Myocyte (in vitro differentiated cells): ENCODE measurements around the gene MACROD2. TPM values are rescaled to one million over a fixed set of nuclear protein-coding genes. Genes with fewer than 3 reads are reported as not detected.
A peak's percentile ranks its signal among the peaks of the same experiment; 100 is the strongest.
"Not testable (repeated sequence)": the region's sequence is repeated elsewhere in the genome, so short reads cannot be mapped to it uniquely, and the experiment has no call there.

Experiments
- DNase-seq: peaks from one replicate; pipeline ENCODE4 v3.0.0-alpha.2; 2012; ENCODE audit warnings: low read depth
- total RNA-seq: library from RNA; depleted of rRNA; stranded (reverse); fragments of >200 nt; gene quantifications from 2 replicates; pipeline ENCODE4 v1.2.3, GENCODE V29; 2014

MACROD2 gene
- total RNA-seq, 1 donor from 2014 or later, result 5.3 TPM

DNA sequence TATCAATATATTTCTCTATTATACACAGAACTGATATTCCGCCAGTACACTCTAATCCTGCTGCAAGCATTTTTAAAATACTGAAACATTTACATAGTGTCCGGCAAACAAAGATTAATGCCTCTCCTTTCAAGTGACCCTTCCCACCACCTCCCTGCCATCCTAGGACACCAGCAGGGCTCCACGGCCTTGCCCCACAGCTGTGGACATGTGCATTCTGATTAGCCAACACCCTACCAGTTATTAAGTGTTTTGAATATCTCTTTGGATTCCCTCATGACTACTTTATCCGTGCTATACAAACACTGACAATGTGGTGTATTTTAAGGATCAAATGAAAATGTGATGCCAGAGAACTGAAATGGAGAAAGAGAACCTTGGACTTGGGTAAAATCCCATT, 1962.8 kb downstream of the MACROD2 start:
- DNase-seq, result no peak

DNA sequence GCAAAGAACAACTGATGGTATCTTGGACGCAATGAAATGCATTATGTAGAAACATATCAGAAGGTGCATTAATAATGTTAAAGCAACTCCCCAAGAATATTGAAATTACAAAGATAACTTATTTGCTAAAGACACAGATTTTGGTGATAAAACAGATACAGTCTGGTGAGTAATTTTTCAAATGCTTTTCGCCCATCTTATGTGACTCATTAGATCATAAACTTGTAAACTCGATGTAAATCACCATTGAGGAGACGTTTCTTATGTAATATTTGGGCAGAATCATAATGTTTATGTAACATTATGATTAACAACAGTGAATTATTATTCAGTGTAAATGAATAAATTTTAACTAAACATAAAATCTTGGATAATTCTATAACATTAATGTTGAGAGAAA, 1969.8 kb downstream of the MACROD2 start:
- no peak for DNase-seq

DNA sequence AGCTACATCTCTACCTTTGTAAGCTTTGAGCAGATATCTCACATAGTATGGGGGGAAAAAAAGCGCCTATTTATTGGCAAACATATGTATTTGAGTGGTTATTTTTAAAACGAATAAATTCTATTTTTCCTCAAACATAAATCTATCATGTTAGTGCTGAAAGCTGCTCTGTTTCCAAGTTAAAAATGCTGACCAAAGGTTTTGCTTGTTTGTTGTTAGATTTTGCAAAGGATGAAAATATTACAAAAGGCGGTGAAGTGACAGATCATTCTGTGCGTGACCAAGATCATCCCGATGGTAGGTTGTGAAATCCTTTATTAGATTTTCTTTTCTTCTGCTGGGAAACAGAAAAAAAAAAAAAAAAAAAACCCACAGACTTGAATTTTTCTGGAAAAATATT, 1972.0 kb downstream of the MACROD2 start:
- no peak for DNase-seq

DNA sequence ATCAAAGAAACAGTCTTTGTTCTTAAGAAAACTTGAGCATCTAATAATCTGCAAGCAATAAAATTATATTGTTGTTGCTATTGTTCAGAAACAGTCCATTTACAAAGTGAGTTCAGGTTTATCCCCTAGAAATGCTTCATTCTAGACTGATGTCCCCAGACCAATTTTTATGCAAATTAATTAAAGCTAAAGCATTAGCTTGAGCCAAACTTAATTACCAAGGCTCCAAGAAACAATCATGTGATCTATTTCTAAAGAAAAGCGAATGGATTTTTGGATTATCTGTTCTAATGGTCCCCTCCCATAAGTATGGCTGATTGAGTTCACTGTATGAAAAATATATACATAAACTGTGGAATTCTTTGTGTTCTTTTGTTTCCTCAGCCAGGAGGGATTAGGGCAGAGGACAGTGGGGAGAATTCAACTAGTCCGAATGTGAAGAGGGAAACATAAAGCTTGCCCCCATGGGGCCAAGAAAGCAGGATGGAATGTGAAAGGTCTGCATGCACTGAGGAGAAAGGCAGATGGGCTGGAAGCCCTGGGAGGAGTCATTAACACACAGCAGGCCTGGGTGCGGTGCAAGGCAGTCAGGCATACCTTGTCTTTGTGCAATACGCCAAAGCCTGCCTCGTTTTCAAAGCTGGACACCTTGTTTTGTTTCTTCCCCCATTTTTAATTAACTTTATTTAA, 1980.9 kb downstream of the MACROD2 start:
- DNase-seq, result no peak

DNA sequence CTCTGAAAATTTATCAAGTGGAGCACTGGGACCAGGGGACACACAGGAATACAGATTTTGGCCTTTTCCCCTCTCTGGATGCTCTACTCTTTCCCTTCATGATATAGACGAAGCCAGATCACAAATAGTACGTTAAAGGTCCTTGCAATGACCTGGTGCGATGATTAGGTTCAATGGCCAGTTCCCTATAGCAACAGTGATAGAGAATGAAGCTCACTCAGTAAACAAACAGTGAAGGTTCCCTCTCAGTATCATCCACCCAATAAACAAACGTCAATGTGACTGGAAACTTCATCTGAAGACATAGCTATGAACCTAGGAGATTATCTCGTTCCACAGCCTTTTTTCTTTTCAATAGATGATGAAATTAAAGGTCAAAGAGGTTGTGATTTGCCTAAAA, 1981.7 kb downstream of the MACROD2 start:
- DNase-seq, result no peak

DNA sequence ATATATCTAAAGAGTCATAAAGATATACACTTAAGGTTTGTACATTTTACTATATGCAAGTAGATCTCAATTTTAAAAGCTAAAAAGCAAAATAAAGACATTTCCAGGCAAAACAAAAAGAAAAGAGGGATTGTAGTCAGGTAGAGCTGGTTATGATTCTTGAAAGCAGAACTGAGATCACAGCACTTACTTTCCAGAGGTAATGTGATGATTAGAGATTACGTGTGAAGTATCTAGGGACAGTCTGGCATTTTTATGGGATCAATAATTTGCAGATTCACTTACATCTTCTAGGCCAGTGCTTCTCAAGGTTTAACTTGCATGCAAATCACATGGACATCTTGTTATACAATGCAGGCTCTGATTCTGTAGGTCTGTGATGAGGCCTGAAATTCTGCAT, 1982.4 kb downstream of the MACROD2 start:
- DNase-seq, result no peak

DNA sequence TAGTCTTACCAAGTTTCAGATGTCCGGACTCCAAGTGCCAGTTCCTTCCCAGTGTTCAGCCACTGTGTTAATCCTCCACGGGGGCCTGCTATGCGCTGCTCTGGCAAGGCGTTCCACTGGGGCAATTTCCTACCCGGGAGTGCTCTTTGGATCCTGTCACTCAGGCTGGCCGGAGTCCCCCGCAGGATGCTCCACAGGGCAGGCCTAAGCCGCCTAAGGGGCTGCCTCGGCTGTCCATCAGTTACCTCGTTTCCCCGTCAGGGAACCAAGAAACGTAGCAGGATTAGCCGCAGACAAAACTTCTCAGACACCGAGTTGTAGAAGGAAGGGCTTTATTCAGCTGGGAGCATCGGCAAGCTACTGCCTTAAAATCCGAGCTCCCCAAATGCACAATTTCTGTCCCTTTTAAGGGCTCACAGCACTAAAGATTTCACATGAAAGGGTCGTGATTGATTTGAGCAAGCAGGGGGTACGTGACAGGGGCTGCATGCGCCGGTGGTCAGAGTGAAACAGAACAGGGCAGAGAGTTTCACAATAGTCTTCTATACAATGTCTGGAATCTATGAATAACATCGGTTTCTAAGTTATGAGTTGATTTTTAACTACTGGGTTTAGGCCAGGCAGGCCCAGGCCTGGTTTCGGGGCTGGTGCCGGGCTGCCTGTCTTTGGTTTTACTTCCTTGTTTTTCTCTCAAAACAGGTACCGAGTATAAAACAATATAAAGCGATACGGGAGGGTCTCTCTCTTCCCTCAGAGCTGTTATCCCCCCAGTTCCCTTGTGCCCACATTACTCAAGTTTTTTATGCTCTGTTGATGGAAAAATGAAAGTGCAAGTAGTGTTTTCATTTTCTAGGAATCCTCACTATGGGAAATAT, 1990.4 kb downstream of the MACROD2 start:
- DNase-seq, result not testable (repeated sequence)

DNA sequence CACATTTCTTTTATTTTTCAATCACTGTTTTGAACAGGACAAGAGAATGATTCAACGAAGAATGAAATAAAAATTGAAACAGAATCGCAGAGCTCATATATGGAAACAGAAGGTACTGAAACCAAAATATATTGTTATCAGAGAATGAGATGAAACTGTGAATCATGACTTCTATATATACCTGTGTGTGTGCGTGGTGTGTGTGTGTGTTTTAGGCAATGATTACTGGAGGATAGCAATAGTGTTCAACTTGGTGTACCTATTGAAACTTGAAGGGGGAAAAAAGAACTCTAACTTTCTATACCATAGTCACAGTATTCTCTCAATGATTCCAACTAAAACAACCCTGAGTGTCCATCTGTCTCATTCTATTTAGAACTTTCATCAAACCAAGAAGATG, 1991.4 kb downstream of the MACROD2 start:
- no peak for DNase-seq

DNA sequence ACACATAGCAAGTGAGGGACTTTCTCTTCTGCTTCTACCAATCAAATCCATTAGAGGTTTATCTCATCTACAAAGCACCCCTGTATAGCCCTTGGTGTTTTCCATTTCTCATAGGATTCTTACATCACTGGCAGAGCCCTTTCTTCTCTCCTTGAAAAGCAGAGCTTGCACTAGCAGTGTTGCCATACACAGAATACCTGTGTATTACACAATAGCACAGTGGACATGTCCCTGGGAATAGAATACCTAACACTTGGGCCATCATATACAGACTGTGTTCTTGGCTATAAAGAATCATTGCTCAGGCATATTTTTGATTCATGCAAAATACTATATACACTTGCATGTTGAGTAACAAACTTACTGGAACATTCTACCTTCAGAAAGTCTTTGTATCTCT, 1996.0 kb downstream of the MACROD2 start:
- no peak for DNase-seq

DNA sequence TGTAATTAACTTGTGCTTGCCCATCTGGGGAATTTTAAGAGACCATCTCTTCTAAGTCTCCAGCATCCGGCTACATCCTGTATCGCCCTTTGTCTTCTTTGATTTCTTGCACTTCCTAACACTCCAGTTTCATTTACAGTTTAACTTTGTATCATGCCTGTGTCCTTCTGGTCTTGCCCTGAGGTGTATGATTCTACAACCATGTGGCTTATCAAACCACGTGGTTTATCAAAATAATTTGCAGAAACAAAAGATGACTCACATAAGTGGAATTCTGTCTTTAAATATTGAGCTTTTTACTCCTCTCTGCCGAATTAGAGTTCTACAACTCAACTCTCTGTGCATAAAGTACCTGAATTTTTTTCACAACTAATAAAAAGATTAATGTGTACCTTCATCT, 1997.2 kb downstream of the MACROD2 start:
- no peak for DNase-seq

DNA sequence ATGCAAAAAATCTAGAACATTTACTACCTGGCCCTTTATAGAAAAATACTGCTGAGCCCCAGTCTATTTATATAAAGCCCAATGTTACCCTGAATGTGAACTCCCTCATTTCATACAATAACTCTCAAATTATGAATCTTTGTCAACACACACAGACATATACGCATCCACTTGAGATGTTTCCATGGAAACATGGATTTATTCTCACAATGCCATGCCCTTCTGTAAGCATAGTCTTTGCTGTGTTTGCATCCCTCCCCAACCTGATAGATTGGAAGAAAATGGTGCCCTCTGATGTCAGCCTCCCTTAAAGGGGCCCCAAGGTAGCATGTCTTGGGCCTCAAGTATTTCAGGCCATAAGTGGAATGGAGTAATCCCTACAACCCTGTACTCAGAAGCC, 2004.8 kb downstream of the MACROD2 start:
- DNase-seq, result no peak

DNA sequence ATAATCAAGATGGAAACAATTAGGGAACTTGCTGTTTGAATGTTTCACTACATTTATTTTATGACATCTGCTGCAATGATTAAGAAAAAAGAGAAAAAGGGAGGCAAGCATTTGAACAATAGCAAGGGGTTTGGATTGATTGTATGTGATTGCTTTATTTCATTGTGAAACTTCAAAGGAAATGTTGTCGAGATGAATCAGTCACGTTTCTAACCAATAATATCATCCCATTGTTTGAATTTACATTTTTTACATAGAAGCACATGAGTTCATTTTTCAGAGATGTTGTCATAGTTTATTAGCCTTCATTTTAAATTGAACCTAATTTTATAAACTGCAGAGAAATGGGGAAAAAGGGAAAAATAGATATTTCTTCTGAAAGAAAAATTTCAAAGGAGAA, 2006.0 kb downstream of the MACROD2 start:
- DNase-seq, result no peak

DNA sequence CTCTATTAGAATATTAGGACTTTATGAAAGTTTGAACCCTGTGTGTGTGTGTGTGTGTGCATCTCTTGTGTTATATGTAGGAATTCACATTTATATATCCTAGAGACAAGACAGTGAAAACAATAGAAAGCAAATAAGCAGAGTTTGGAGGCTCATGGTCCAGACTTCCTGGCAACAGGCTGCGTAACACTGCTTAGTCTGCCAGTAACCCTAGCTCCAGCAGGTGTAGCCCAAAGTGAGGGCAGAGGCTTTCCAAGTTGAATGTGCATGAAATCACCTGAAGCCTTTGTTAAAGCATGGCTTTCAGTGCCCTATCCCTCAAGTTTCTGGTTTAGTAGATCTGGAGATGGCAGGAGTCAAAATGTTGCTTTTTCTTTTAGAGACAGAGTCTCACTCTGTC, 2008.0 kb downstream of the MACROD2 start:
- no peak for DNase-seq

DNA sequence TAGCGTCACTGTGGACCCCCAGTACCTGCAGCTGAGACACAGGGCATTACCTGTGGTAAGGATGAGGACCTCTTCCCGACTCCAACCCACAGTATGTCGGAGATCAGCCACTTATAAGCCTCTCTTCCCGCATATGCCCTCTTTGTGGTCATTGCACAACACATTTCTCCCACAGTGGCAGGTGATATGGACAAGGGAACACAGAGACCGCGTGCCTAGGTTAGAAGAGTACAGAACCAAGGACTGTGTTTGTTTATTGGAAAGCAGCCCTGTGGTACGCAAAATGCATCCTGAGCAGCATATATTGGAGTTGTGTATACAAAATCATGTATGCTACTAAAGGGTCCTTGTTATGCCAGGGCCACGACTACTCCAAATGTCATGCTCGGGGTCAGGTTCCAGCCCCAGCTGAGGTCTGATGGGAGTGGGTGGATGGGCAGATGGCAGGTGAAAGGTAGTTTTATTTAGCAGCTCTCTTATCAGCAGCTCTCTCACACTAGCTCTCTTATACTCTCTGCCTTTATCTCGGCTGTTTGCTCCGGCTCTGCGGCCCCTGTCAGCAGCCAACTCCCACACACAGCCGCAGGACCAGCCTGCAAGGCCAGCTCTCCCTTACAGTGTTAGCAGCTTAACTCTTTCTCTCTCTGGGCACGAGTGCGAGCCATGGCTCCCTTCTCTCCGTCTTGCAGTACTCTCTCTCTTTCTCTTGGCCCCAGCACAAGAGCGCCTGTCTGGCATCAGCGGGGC, 2009.0 kb downstream of the MACROD2 start:
- no peak for DNase-seq

DNA sequence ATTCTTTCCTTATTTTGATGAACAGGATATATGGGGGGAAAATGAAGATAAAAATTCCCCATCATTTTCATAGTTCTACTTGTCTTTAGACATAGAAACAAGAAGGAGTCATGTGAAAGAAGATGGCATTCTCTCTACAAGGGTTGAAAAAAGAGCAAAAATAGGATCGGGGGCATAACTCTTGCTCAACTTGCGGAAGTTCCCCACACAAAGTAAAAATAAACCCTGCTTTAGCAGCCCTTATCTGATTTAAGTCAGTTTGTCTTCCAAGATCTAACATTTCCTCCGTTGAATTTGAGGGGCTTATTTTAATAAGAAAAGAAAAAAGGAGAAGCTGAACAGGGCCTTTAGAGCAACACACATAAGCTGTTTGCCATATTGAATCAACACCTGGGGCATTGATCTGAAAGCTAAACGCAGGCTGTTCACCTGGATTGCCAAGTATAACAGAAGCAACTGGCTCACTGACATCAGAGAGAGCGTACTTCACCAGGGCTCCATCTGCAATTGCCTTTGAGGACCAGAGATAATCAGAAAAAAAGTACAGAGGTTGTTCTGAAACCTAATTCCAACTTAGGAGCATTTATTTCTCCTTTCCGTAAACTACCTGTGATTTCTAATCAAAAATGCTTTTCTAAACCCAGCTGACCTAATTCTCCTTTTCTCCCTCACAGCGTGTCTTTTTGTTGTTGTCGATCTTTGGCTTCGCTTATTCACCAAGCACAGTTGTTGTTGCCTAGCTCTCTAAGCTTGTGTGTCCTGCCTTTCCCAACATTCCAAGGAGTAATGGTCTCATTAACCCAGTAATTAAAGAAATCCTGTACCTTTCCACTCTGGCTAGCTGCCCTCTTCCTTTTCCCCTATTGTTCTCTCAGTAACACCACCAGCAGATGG, 2010.0 kb downstream of the MACROD2 start:
- DNase-seq, result no peak

DNA sequence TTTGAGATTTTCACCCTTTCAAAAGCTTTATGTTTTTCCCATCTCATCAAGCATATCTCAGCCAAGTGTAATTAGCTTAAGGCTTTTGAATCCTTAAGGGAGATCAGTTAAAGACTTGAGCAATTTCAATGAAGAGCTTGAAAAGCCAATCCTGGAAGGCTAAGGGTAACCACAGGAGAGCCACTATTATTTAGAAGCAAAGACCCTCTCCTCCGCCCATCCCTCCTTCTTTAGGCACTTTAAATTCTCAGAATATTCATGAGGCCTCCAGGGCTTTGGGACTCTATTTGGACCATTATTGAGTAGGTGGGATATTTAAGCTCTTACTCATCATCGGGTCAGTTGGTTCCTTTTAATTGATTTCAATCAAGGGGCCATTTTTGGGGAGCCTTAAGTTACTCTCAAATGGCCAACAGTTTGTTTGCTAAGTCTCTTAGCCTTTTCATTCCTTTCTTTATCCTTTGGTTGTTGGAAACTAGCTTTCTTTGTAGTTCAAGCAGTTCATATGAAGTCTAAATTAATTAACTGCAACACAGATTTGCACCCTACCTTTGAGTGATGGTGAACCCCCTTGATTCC, 2010.7 kb downstream of the MACROD2 start:
- DNase-seq, result no peak

DNA sequence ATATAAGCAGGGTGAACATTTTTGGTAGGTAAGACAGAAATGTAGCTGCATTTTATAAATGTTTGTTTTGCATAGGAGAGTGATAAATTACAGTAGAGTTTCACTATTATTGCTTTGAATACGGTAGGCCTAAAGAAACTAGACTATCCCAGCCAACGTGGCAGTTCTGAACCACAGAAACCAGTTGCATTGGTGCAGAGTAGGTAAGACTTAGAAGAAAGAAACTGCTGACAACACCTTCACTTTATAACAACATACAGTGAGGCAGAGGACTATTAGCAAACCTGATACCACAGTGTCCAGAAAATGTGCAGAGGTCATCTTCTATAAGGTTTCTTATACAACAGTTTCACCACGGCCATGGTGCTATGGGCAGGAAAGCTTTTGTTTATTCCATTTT, 2011.8 kb downstream of the MACROD2 start:
- DNase-seq, result no peak

DNA sequence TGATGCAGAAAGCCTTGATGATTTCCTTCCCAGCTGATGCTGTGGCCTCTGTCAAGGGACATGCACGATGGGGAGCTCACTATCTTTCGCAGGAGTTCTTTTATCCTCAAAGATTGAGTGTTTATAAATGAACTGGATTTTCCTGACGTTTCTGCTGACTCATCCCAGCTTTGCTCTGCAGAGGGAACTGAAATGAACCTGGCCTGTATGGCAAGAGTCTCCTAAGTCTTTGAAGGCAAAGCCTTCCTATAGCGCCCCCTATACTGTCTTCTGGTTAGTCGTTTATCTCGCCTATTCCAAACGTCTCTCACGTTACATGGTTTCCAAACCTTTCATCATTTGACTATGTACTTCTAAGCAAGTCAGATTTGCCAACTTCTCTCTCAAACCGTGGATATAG, 2012.6 kb downstream of the MACROD2 start:
- no peak for DNase-seq

DNA sequence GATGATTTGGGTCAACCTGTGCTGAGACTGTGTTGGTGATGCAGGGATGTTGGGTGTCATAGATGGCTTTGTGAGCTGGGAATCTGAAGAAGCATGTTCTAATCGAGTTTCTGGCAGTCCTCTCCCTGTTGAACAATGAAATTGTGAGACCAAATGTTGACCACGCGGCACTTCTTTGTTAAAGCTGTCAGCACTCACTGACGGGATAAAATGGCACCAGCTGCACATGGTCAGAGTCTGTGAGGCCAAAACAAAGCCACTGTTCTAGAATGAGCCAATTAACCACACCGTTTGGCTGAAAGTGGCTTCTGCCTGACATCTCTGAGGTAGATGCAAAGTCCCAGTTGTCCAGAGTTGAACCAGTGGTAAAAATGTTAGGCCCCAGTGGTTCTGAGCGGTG, 2015.7 kb downstream of the MACROD2 start:
- peak; percentile 55 for DNase-seq

DNA sequence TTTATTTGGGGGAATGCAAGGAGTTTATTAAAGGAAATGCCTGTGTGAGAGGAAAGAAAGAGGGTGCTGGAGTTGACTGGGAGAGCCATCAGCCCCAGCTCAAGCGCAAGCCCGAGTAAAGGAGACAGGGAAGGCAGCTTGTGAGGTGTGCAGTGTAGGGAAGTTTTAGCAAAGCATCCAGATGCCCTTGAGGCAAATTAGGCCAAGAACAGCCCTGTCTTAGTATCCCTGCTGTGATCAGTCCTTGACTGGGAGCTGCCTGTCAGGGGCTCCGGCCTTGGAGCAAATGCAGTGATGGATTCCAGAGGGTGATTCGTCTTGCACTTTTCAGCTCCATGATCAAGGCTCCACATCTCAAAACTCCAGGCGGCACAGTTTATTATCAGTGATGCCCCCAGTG, 2016.2 kb downstream of the MACROD2 start:
- no peak for DNase-seq

DNA sequence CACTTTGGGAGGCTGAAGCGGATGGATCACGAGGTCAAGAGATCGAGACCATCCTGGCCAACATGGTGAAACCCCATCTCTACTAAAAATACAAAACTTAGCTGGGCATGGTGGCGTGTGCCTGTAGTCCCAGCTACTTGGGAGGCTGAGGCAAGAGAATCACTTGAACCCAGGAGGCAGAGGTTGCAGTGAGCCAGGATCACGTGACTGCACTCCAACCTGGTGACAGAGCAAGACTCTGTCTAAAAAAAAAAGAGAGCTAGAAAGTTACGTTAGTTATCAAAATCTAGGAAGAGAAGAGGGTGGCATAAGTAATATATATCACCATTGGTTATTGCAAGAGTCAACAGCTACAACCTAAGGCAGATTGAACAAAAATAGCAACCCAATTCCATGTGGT, 2017.6 kb downstream of the MACROD2 start:
- not testable (repeated sequence) for DNase-seq
